GM12878 (cell line): Measurements from ENCODE around the gene HK3. TPM values are rescaled to one million over a fixed set of nuclear protein-coding genes. Genes with fewer than 3 reads are reported as not detected.

ENCODE experiments used
- ATAC-seq: fragments of 200-7000 bp; cut with Tn5 transposase; 3 replicates; pipeline ENCODE4 v1.9.1; 2020; ENCODE audit warnings: mild to moderate bottlenecking, moderate library complexity
- BruUV-seq: library from RNA; stranded (reverse); fragments of 400-500 nt; replicated peaks from 2 replicates; lab custom pipeline; 2021; lab: Mats Ljungman, UMichigan
- CTCF ChIA-PET: fragments of 300-600 bp; sonication (Branson Sonifier 250); formaldehyde crosslinking; extraction: SDS; loops from one replicate; lab custom pipeline; 2021; ENCODE audit warnings: inconsistent platforms; lab: Yijun Ruan, JAX
- POLR2A ChIA-PET: fragments of 350-600 bp; formaldehyde crosslinking; extraction: SDS; loops from one replicate; lab custom pipeline; 2021; ENCODE audit warnings: inconsistent platforms; lab: Charles Lee
- RAD21 ChIA-PET: fragments of 300-600 bp; sonication (Branson Sonifier 250); formaldehyde crosslinking; loops from one replicate; lab custom pipeline; 2023; ENCODE audit warnings: antibody characterized with exemption; ENCODE audit not compliant: unreplicated experiment; lab: Charles Lee
- SMC1A ChIA-PET: fragments of 300-600 bp; sonication (Branson Sonifier 250); formaldehyde crosslinking; loops from one replicate; lab custom pipeline; 2023; ENCODE audit not compliant: unreplicated experiment, uncharacterized antibody; lab: Charles Lee
- DNase-seq: peaks from one replicate; pipeline ENCODE4 v3.0.0-alpha.2; 2011; ENCODE audit warnings: low read depth, low spot score
- FAIRE-seq: peaks from 3 replicates; lab custom pipeline; 2011; peaks lifted over from hg19 to GRCh38; lab: Jason Lieb, UNC
- H2AFZ ChIP-seq: 2 replicates; pipeline ENCODE4 v1.6.0; 2011; ENCODE audit warnings: low read depth, low read length, control low read depth; ENCODE audit not compliant: control insufficient read depth
- H3K27ac ChIP-seq: 2 replicates; pipeline ENCODE4 v1.5.1; 2011; ENCODE audit warnings: control low read depth; ENCODE audit not compliant: control insufficient read depth, insufficient read depth
- H3K27me3 ChIP-seq, 2 experiments: replicated peaks in 1 of 2; 2 replicates each; pipeline versions ENCODE4 v1.6.0 to v1.6.1; 2011; ENCODE audit warnings: low read length in 1 of 2; ENCODE audit not compliant: control insufficient read depth in 2 of 2, insufficient read depth in 2 of 2
- H3K36me3 ChIP-seq, 2 experiments: 2 replicates each; pipeline ENCODE4 v1.5.1; 2011; ENCODE audit warnings: low read length in 1 of 2; ENCODE audit not compliant: control insufficient read depth in 2 of 2, insufficient read depth in 2 of 2
- H3K4me1 ChIP-seq: 2 replicates; pipeline ENCODE4 v1.6.1; 2011; ENCODE audit warnings: mild to moderate bottlenecking, low read length, moderate library complexity, mixed read lengths; ENCODE audit not compliant: control insufficient read depth, insufficient read depth
- H3K4me2 ChIP-seq: 2 replicates; pipeline ENCODE4 v1.6.0; 2011; ENCODE audit warnings: control low read depth; ENCODE audit not compliant: control insufficient read depth, insufficient read depth
- H3K4me3 ChIP-seq: fragments of 200-600 bp; sonication (generic); 2 replicates; pipeline ENCODE4 v1.5.1; 2016
- H3K79me2 ChIP-seq: 2 replicates; pipeline ENCODE4 v1.6.0; 2011; ENCODE audit warnings: low read length; ENCODE audit not compliant: control insufficient read depth, insufficient read depth
- H3K9ac ChIP-seq: 2 replicates; pipeline ENCODE4 v1.8.0; 2011; ENCODE audit warnings: low read length, control low read depth, mixed read lengths; ENCODE audit not compliant: control insufficient read depth, insufficient read depth
- H3K9me3 ChIP-seq: replicated peaks from 3 replicates; pipeline ENCODE4 v1.5.1; 2011; ENCODE audit warnings: mild to moderate bottlenecking, low read length; ENCODE audit not compliant: control insufficient read depth, insufficient read depth
- H4K20me1 ChIP-seq: 2 replicates; pipeline ENCODE4 v1.6.0; 2011; ENCODE audit not compliant: control insufficient read depth, insufficient read depth
- BCL11A ChIP-seq: IDR thresholded peaks from 2 replicates; pipeline ENCODE4 v1.6.1; 2011; ENCODE audit warnings: low read depth, low read length
- CHD1 ChIP-seq: IDR thresholded peaks from 2 replicates; pipeline ENCODE4 v1.6.1; 2012; ENCODE audit warnings: low read depth, low read length, improper control_type of control experiment
- JUND ChIP-seq: IDR thresholded peaks from 2 replicates; pipeline ENCODE4 v1.6.1; 2012; ENCODE audit warnings: low read depth, mild to moderate bottlenecking, low read length, improper control_type of control experiment, moderate library complexity
- MXI1 ChIP-seq: fragments of 150-350 bp; IDR thresholded peaks from 2 replicates; pipeline ENCODE4 v1.6.1; 2011; ENCODE audit warnings: low read depth, mild to moderate bottlenecking, inconsistent platforms, low read length, improper control_type of control experiment
- RAD21 ChIP-seq: IDR thresholded peaks from 2 replicates; pipeline ENCODE4 v1.6.1; 2011; ENCODE audit warnings: mild to moderate bottlenecking, low read depth, low read length, moderate library complexity; ENCODE audit not compliant: insufficient read depth
- RELA ChIP-seq: fragments of 450-650 bp; IDR thresholded peaks from 2 replicates; pipeline ENCODE4 v1.8.0; 2014; ENCODE audit warnings: borderline replicate concordance; ENCODE audit not compliant: partially characterized antibody
- ZBED1 ChIP-seq: IDR thresholded peaks from 2 replicates; pipeline ENCODE4 v1.6.1; 2016; ENCODE audit warnings: borderline replicate concordance
- WGBS: methylation state at CpG from one replicate; pipeline ENCODE4 v1.1.6; 2016; ENCODE audit warnings: low lambda C conversion rate; ENCODE audit not compliant: insufficient replicate concordance, insufficient coverage; ENCODE audit errors: missing lambda C conversion rate; 5-methylcytosine and 5-hydroxymethylcytosine counted together
- in situ Hi-C: fragments of 300-500 bp; cut with MboI; formaldehyde crosslinking; loops from 9 replicates; pipeline ENCODE4 v1.14.3; 2018; ENCODE audit warnings: mixed read lengths
- intact Hi-C: fragments of 100-400 bp; cut with micrococcal nuclease; formaldehyde crosslinking; loops from one replicate; pipeline ENCODE4 v1.14.2; 2022; ENCODE audit not compliant: unreplicated experiment
- polyA plus RNA-seq, 11 experiments: library from polyadenylated mRNA; depleted of rRNA in 4 of 11; unstranded in 6 of 11; stranded (reverse) in 5 of 11; fragments of >200 nt; fragmentation: Nextera tagmentation in 4 of 11; fragmentation: Illumina TruSeq in 1 of 11; extraction: Ambion mirVana in 4 of 11; extraction: Trizol in 1 of 11; gene quantifications; 1 replicate in 1 of 11; 2 replicates in 10 of 11; pipeline versions ENCODE4 v1.2.1 to v1.2.3, GENCODE V29; 2011 to 2016; ENCODE audit warnings: inconsistent platforms in 2 of 11, missing spikeins in 2 of 11, low read depth in 1 of 11
- total RNA-seq, 4 experiments: library from RNA; depleted of rRNA in 3 of 4; stranded (reverse); fragments of >200 nt in 3 of 4; fragmentation: Illumina TruSeq in 1 of 4; extraction: Trizol in 1 of 4; gene quantifications; 2 replicates each; pipeline versions ENCODE4 v1.2.1 to v1.2.3, GENCODE V29; 2013 to 2021
- TF ChIP-seq, protein P1 (sequence below): fragments of 450-650 bp; formaldehyde crosslinking; IDR thresholded peaks from 2 replicates; pipeline ENCODE4 v1.4.0; 2022; ENCODE audit warnings: mild to moderate bottlenecking, moderate library complexity
- TF ChIP-seq, protein P2 (sequence below): fragments of 450-650 bp; IDR thresholded peaks from 2 replicates; pipeline ENCODE4 v1.6.1; 2016; ENCODE audit warnings: mild to moderate bottlenecking
- TF ChIP-seq, protein P3 (sequence below): IDR thresholded peaks from 2 replicates; pipeline ENCODE4 v1.6.1; 2011; ENCODE audit warnings: borderline replicate concordance, low read depth, mild to moderate bottlenecking, moderate library complexity, low read length; ENCODE audit not compliant: insufficient read depth, poor library complexity, severe bottlenecking

HK3 gene
- total and polyA plus RNA-seq, 10 of the 15 experiments (the other 5 are each of a cell fraction or from before 2014, with no cell fraction given) = 0.13 to 1.3 (median 0.26) TPM; not detected in 4

DNA sequence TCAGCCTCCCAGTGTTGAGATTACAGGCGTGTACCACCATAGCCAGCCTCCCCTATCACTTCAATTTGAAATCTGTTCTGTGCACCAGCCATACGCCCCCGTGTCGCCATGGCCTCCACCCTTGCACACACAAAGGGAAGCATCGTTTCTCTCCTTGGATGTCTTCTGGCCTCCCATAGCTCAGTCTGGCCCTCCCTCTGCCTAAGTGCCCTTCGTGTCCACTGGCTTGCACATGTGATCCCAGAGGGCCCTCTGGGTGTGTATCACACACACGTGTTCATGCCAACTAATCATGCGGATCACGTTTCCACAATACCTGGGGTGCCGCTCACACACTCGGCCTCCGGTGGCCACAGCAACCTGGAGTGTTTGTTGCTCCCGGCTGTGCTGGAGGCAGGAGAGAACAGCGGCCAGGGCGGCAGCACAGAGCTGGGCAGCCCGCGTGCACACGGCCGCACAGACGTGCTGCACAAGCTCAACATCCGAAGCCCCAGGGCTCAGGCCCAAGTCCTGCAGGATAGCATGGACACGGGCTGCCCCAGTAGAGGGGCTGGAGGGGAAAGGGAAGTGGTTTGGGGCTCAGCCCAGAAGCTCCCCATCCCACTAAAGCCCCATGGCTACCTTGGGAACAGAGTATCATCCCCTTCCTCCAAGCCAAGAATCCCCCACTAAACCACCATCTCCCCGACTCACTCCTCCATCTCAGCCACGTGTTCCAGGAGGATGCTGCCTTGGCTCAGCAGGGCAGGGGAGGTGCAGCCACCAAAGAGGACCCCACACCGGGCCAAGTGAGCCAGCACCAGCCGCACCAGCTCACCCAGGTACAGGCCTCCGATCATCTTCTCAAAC lies 10.9 kb downstream of the HK3 start:
- H3K4me1 ChIP-seq = no peaks in the 10 kb centered on the region
- RAD21 ChIA-PET = no interaction called here
- no peaks in the 10 kb centered on the region for H3K9me3 ChIP-seq
- SMC1A ChIA-PET = no interaction called here
- H2AFZ ChIP-seq = no peak overlapping the region
- no peak overlapping the region for H3K4me2 ChIP-seq
- BruUV-seq = no TSS peak
- CTCF ChIA-PET = interaction anchor here (1.2 kb wide), 1 partner anchor 228 kb away, joined by 3 read pairs; no protein-coding TSS in a partner anchor
- no peak overlapping the region for H3K9ac ChIP-seq
- no peaks in the 10 kb centered on the region; a peak in 4 of 4 replicates for H3K27me3 ChIP-seq
- H3K27ac ChIP-seq = no peak overlapping the region
- no peak for DNase-seq
- H3K36me3 ChIP-seq = no peaks in the 10 kb centered on the region
- FAIRE-seq = no peak
- no peaks in the 10 kb centered on the region for H4K20me1 ChIP-seq
- intact Hi-C loops = no loop called here
- H3K79me2 ChIP-seq = no peaks in the 10 kb centered on the region
- no peak for TF ChIP-seq MXI1
- no peak for TF ChIP-seq CHD1
- no peak for TF ChIP-seq BCL11A
- TF ChIP-seq RAD21 = no peak
- TF ChIP-seq JUND = no peak
- no peak for TF ChIP-seq ZBED1
- no peak for TF ChIP-seq RELA
- TF ChIP-seq, protein P1, sequence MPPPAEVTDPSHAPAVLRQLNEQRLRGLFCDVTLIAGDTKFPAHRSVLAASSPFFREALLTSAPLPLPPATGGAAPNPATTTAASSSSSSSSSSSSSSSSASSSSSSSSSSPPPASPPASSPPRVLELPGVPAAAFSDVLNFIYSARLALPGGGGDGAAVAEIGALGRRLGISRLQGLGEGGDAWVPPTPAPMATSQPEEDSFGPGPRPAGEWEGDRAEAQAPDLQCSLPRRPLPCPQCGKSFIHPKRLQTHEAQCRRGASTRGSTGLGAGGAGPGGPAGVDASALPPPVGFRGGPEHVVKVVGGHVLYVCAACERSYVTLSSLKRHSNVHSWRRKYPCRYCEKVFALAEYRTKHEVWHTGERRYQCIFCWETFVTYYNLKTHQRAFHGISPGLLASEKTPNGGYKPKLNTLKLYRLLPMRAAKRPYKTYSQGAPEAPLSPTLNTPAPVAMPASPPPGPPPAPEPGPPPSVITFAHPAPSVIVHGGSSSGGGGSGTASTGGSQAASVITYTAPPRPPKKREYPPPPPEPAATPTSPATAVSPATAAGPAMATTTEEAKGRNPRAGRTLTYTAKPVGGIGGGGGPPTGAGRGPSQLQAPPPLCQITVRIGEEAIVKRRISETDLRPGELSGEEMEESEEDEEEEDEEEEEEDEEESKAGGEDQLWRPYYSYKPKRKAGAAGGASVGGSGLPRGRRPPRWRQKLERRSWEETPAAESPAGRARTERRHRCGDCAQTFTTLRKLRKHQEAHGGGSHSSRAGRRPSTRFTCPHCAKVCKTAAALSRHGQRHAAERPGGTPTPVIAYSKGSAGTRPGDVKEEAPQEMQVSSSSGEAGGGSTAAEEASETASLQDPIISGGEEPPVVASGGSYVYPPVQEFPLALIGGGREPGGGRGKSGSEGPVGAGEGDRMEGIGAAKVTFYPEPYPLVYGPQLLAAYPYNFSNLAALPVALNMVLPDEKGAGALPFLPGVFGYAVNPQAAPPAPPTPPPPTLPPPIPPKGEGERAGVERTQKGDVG (CRISPR knock-in tag) = no peak
- TF ChIP-seq, protein P2, sequence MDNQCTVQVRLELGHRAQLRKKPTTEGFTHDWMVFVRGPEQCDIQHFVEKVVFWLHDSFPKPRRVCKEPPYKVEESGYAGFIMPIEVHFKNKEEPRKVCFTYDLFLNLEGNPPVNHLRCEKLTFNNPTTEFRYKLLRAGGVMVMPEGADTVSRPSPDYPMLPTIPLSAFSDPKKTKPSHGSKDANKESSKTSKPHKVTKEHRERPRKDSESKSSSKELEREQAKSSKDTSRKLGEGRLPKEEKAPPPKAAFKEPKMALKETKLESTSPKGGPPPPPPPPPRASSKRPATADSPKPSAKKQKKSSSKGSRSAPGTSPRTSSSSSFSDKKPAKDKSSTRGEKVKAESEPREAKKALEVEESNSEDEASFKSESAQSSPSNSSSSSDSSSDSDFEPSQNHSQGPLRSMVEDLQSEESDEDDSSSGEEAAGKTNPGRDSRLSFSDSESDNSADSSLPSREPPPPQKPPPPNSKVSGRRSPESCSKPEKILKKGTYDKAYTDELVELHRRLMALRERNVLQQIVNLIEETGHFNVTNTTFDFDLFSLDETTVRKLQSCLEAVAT = no peak
- TF ChIP-seq, protein P3, sequence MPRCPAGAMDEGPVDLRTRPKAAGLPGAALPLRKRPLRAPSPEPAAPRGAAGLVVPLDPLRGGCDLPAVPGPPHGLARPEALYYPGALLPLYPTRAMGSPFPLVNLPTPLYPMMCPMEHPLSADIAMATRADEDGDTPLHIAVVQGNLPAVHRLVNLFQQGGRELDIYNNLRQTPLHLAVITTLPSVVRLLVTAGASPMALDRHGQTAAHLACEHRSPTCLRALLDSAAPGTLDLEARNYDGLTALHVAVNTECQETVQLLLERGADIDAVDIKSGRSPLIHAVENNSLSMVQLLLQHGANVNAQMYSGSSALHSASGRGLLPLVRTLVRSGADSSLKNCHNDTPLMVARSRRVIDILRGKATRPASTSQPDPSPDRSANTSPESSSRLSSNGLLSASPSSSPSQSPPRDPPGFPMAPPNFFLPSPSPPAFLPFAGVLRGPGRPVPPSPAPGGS = no peak
- ATAC-seq = no peak
- POLR2A ChIA-PET = no interaction called here
- in situ Hi-C loops = no loop called here
- WGBS = 50% methylated on average over 27 of the region's 27 CpGs
- no peak overlapping the region for H3K4me3 ChIP-seq
